Adipose tissue (tissue), 3 donors: ENCODE results near the gene SELENBP1. TPM values are rescaled to one million over a fixed set of nuclear protein-coding genes. Genes with fewer than 3 reads are reported as not detected.

Experiments used
- H3K27ac ChIP-seq: one replicate; pipeline ENCODE4 v1.5.1; 2013; ENCODE audit warnings: low read depth, low read length
- WGBS, 3 donors: extraction: QIAGEN DNeasy Blood & Tissue Kit; methylation state at CpG; one replicate each; pipeline ENCODE4 v1.1.7; 2013; 5-methylcytosine and 5-hydroxymethylcytosine counted together
- polyA plus RNA-seq, 3 donors: library from polyadenylated mRNA; stranded (reverse); fragments of 200-250 nt; gene quantifications; one replicate each; pipeline ENCODE4 v1.2.3, GENCODE V29; 2013
- donor health status: healthy with polysubstance abuse.
- donor health status: Bipolar disorder and iron deficiency.
- donor health status: healthy.

The SELENBP1 gene
- polyA plus RNA-seq, 3 donors, result 36.3 to 141 (median 141) TPM

GRCh38 chr1:151324390-151324930 lies 48.0 kb downstream of the SELENBP1 start:
- H3K27ac ChIP-seq, result no peak overlapping the region
- WGBS, 3 donors, result 82 to 91% (median 82%) methylated on average over 4 of the region's 4 CpGs

- WGBS, 3 donors, result 68 to 79% (median 75%) methylated on average over 3 of the region's 3 CpGs
- H3K27ac ChIP-seq, result no peak overlapping the region
These were observed 53.5 kb downstream of the SELENBP1 start for GRCh38 chr1:151318975-151319374.

GRCh38 chr1:151315565-151316235 lies 56.8 kb downstream of the SELENBP1 start:
- WGBS, 3 donors, result 79 to 88% (median 82%) methylated on average over 17 of the region's 17 CpGs
- H3K27ac ChIP-seq, result no peak overlapping the region

Other genes starting within 250 kb of the SELENBP1 start
- 10 to 100 TPM in 1 of 3 donors, 1 to 10 TPM in 2; 3.3 to 22.9 (median 6.7) TPM for gene SEMA6C, start 226.1 kb downstream of the SELENBP1 start, polyA plus RNA-seq
- gene TNFAIP8L2, start 216.1 kb downstream of the SELENBP1 start, polyA plus RNA-seq, result 10 to 100 TPM in 1 of 3 donors, 1 to 10 TPM in 2; 1.4 to 20.4 (median 5.8) TPM
- 1 to 10 TPM; 3.3 to 5.3 (median 3.9) TPM for gene LYSMD1, start 206.8 kb downstream of the SELENBP1 start, polyA plus RNA-seq
- gene SCNM1, start 206.6 kb downstream of the SELENBP1 start, polyA plus RNA-seq, result 10 to 100 TPM; 16.7 to 39.8 (median 29.7) TPM
- gene TMOD4, start 196.7 kb downstream of the SELENBP1 start, polyA plus RNA-seq, result under 1 TPM; 0.16 to 0.62 (median 0.56) TPM
- 10 to 100 TPM; 19.9 to 34.8 (median 26.3) TPM for gene VPS72, start 182.5 kb downstream of the SELENBP1 start, polyA plus RNA-seq
- 10 to 100 TPM in 2 of 3 donors, 1 to 10 TPM in 1; 6.9 to 28.8 (median 25.1) TPM for gene PIP5K1A, start 174.2 kb downstream of the SELENBP1 start, polyA plus RNA-seq
- gene PSMD4, start 118.0 kb downstream of the SELENBP1 start, polyA plus RNA-seq, result 100 to 1,000 TPM; 115 to 142 (median 130) TPM
- gene ZNF687, start 90.4 kb downstream of the SELENBP1 start, polyA plus RNA-seq, result 1 to 10 TPM; 4.9 to 10.0 (median 7.5) TPM
- gene PI4KB, start 45.3 kb downstream of the SELENBP1 start, polyA plus RNA-seq, result 10 to 100 TPM; 24.5 to 55.2 (median 46.7) TPM
- 10 to 100 TPM in 2 of 3 donors, 1 to 10 TPM in 1; 5.7 to 20.2 (median 16.9) TPM for gene RFX5, start 25.5 kb downstream of the SELENBP1 start, polyA plus RNA-seq
- gene PSMB4, start 26.9 kb upstream of the SELENBP1 start, polyA plus RNA-seq, result 100 to 1,000 TPM; 145 to 348 (median 335) TPM
- gene POGZ, start 86.8 kb upstream of the SELENBP1 start, polyA plus RNA-seq, result 10 to 100 TPM; 10.8 to 17.6 (median 16.8) TPM
- 10 to 100 TPM in 1 of 3 donors, 1 to 10 TPM in 2; 2.0 to 28.7 (median 2.1) TPM for gene CGN, start 138.7 kb upstream of the SELENBP1 start, polyA plus RNA-seq
- gene TUFT1, start 167.6 kb upstream of the SELENBP1 start, polyA plus RNA-seq, result 10 to 100 TPM in 1 of 3 donors, 1 to 10 TPM in 2; 4.2 to 13.3 (median 4.2) TPM
- gene SNX27, start 239.3 kb upstream of the SELENBP1 start, polyA plus RNA-seq, result 10 to 100 TPM in 1 of 3 donors, 1 to 10 TPM in 2; 3.5 to 19.5 (median 4.7) TPM